A172 (cell line): ENCODE results near the gene NUDT13. TPM values are rescaled to one million over a fixed set of nuclear protein-coding genes. Genes with fewer than 3 reads are reported as not detected.

Source experiments
- DNase-seq: peaks from one replicate; pipeline ENCODE4 v3.0.0-alpha.2; 2015; ENCODE audit warnings: low spot score
- total RNA-seq: library from RNA; depleted of rRNA; stranded (reverse); fragments of >200 nt; shearing (Covaris generic); gene quantifications from 2 replicates; pipeline ENCODE4 v1.2.3, GENCODE V29; 2014; rRNA removed

NUDT13 gene
- total RNA-seq, 1 experiment from 2014 or later = 40.4 TPM

GRCh38 chr10:73163096-73163495 lies 52.8 kb downstream of the NUDT13 start:
- no peak for DNase-seq

DNA sequence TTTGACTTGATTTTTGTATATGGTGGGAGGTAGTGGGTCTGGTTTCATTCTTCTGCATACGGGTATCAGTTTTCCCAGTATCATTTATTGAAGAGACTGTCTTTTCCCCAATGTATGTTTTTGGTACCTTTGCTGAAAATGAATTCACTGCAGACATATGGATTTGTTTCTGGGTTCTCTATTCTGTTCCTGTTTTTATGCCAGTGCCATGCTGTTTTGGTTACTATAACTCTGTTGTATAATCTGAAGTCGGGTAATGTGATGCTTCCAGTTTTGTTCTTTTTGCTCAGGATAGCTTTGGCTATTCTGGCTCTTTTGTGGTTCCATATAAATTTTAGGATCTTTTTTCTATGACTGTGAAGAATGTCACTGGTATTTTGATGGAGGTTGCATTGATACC lies 56.7 kb downstream of the NUDT13 start:
- DNase-seq = no peak

- DNase-seq = no peak
These were observed 57.2 kb downstream of the NUDT13 start for GRCh38 chr10:73167458-73167782.

- peak; percentile 93 for DNase-seq
These were observed 57.7 kb downstream of the NUDT13 start, which contains the start of the genes ECD and FAM149B1 for GRCh38 chr10:73167783-73168464. ECD (minus strand) TSS chr10:73168008; CDS start chr10:73163937, 4,071 bp downstream. FAM149B1 (plus strand) TSS chr10:73168119; CDS start chr10:73168340, 221 bp downstream.

DNA sequence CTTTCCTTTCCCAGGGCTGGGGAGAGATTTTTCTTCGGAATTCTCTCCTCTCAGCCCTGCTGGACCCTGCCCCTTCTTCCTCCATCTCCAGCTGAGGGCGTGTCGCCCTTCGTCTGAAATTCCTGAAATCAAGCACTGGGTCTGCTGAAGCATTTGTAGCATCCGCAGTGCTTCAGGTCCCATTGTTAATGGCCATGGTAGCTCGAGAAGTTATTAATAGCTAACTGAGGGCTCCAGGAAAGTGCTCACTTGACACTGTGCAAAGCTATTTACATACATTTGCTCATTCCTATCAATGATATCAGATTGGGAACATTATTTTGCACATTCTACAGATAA lies 58.2 kb downstream of the NUDT13 start:
- DNase-seq = no peak

- DNase-seq = no peak
These were observed 59.1 kb downstream of the NUDT13 start for GRCh38 chr10:73169320-73169719.

DNA sequence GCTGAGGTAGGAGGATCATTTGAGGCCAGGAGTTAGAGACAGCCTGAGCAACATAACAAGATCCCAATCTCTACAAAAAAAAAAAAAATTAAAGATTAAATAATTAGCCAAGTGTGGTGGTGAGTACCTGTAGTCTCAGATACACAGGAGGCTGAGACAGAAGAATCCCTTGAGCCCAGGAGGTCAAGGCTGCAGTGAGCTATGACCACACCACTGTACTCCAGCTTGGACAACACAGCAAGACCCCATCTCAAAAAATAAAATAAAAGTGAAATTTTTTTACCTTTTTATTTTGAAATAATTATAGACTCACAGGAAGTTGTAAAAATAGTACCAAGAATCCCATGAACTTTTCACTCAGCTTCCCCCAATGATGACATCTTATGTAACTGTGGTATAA lies 62.6 kb downstream of the NUDT13 start:
- no peak for DNase-seq

- no peak for DNase-seq
These were observed 64.1 kb downstream of the NUDT13 start for GRCh38 chr10:73174148-73174925.

Other genes with a start within 250 kb of the NUDT13 start
- gene OIT3, start 216.7 kb upstream of the NUDT13 start, total RNA-seq = not detected in 2 replicates
- gene PLA2G12B, start 155.6 kb upstream of the NUDT13 start, total RNA-seq = not detected in 2 replicates
- gene P4HA1, start 13.6 kb upstream of the NUDT13 start, total RNA-seq = 87.7 and 95.5 TPM in 2 replicates
- gene ECD, start 57.6 kb downstream of the NUDT13 start, total RNA-seq = 53.9 and 55.2 TPM in 2 replicates
- 7.1 and 10.4 TPM in 2 replicates for gene FAM149B1, start 57.7 kb downstream of the NUDT13 start, total RNA-seq
- gene DNAJC9, start 136.8 kb downstream of the NUDT13 start, total RNA-seq = 103 and 123 TPM in 2 replicates
- 106 and 118 TPM in 2 replicates for gene MRPS16, start 142.2 kb downstream of the NUDT13 start, total RNA-seq
- gene CFAP70, start 248.4 kb downstream of the NUDT13 start, total RNA-seq = 0.36 and 0.72 TPM in 2 replicates